T1000 (cell line): ENCODE results near the gene SIK3.

Experiments used
- DNase-seq: peaks from one replicate; lab custom pipeline; 2025; ENCODE audit warnings: mixed read lengths; lab: John Stamatoyannopoulos, UW

SIK3 gene

GRCh38 chr11:116793772-116794097 is 304.5 kb downstream of the SIK3 start:
- no peak for DNase-seq
